ENCODE results near the gene MAPKAP1. TPM values are rescaled to one million over a fixed set of nuclear protein-coding genes. Genes with fewer than 3 reads are reported as not detected.

MAPKAP1 gene
- total RNA-seq, 2 donors from 2014 or later = 73.4 to 81.5 TPM

DNA sequence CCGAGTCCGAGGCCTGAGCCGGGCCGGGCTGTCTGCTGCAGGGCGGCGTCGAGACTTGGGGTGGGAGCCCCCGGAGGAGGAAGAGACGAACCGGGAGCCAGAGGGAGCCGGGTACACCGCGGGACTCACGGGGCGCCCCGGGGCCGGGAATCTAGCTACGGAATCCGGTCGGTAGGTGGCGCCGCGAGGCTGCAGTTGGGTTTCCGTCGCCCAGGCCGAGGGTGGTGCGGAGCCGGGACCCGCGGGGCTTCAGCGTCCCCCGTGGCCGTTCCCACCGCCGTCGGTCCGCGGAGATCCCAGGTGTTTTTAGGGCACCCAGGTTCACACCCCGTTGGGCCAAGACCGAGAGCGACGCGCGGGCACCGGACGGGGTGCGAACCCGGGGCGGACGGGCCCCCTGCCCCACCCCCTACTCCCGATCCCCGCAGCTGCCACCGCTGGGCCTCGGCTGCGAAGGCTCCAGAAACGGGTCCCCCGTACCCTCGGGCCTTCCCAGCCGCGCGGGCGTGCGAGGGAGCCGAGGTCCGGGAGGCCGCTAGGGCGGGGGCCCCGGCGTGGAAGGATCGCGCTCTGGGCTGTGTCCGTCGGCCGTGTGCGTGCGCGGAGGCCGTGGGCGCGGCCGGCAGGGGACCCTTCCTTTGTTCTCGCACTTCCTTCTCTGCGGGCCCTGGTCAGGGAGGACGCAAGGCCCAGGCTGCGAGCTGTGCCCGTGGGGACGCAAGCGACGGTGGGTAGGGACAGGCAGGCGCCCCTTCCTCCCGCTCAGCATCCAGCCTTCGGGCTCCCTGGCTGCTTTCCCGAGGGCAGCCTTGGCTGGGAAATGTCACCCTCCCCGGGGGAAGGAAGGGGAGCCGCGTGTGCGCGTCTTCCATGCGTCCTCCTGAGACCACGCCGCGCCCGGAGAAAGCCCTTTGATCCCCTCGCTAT is 298.8 kb downstream of the MAPKAP1 start:
- Histone ChIP-seq H3K4me3 (peak overlapping the region; percentile 75), H3K36me3 (no peaks in the 10 kb centered on the region), H3K4me1 (ENCODE audit: control insufficient read depth in 1 of 2, low read depth in 2 of 2) (peaks cover 3 to 7% of the 10 kb centered on the region in 2 donors), H3K27me3 (replicated peaks; ENCODE audit: insufficient read depth) (no peaks in the 10 kb centered on the region), H3K27ac (no peak overlapping the region), H3K9me3 (no peaks in the 10 kb centered on the region)
- no peak for ATAC-seq (ENCODE audit: insufficient number of reproducible peaks, low FRiP score, low read depth)
- no peak for DNase-seq (ENCODE audit: low spot score)
- TF ChIP-seq, protein P1, sequence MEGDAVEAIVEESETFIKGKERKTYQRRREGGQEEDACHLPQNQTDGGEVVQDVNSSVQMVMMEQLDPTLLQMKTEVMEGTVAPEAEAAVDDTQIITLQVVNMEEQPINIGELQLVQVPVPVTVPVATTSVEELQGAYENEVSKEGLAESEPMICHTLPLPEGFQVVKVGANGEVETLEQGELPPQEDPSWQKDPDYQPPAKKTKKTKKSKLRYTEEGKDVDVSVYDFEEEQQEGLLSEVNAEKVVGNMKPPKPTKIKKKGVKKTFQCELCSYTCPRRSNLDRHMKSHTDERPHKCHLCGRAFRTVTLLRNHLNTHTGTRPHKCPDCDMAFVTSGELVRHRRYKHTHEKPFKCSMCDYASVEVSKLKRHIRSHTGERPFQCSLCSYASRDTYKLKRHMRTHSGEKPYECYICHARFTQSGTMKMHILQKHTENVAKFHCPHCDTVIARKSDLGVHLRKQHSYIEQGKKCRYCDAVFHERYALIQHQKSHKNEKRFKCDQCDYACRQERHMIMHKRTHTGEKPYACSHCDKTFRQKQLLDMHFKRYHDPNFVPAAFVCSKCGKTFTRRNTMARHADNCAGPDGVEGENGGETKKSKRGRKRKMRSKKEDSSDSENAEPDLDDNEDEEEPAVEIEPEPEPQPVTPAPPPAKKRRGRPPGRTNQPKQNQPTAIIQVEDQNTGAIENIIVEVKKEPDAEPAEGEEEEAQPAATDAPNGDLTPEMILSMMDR (IDR thresholded peaks at IDR 0.05) = peak; percentile 89

- TF ChIP-seq, protein P1 (IDR thresholded peaks at IDR 0.05) = no peak
- ATAC-seq (ENCODE audit: insufficient number of reproducible peaks, low FRiP score, low read depth) = no peak
- Histone ChIP-seq H3K9me3 (no peaks in the 10 kb centered on the region), H3K36me3 (no peaks in the 10 kb centered on the region), H3K27me3 (replicated peaks; ENCODE audit: insufficient read depth) (no peaks in the 10 kb centered on the region), H3K4me3 (peak overlapping the region; percentile 75), H3K27ac (no peak overlapping the region), H3K4me1 (ENCODE audit: control insufficient read depth in 1 of 2, low read depth in 2 of 2) (peaks cover 3 to 7% of the 10 kb centered on the region in 2 donors)
- DNase-seq (ENCODE audit: low spot score) = no peak
These were observed 299.5 kb downstream of the MAPKAP1 start for GRCh38 chr9:125407432-125407973.

DNA sequence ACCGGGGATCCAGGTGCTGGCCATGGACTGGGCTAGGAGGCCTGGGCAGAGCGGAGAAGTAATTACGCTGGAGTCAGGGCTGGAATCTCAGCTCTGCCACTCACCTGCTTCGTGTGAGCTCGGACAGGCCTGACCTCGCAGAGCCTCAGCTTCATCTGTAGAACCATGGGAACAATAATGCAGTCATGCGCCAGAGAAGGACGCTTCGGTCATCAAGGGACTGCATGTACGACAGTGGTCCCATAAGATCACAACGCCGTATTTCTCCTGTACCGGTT is 300.3 kb downstream of the MAPKAP1 start:
- Histone ChIP-seq H3K27ac (no peak overlapping the region), H3K4me1 (ENCODE audit: control insufficient read depth in 1 of 2, low read depth in 2 of 2) (peaks cover 3 to 7% of the 10 kb centered on the region in 2 donors), H3K36me3 (no peaks in the 10 kb centered on the region), H3K9me3 (no peaks in the 10 kb centered on the region), H3K27me3 (replicated peaks; ENCODE audit: insufficient read depth) (no peaks in the 10 kb centered on the region), H3K4me3 (no peak overlapping the region)
- ATAC-seq (ENCODE audit: insufficient number of reproducible peaks, low FRiP score, low read depth) (no peak), DNase-seq (ENCODE audit: low spot score) (no peak)
- TF ChIP-seq, protein P1 (IDR thresholded peaks at IDR 0.05) = no peak

DNA sequence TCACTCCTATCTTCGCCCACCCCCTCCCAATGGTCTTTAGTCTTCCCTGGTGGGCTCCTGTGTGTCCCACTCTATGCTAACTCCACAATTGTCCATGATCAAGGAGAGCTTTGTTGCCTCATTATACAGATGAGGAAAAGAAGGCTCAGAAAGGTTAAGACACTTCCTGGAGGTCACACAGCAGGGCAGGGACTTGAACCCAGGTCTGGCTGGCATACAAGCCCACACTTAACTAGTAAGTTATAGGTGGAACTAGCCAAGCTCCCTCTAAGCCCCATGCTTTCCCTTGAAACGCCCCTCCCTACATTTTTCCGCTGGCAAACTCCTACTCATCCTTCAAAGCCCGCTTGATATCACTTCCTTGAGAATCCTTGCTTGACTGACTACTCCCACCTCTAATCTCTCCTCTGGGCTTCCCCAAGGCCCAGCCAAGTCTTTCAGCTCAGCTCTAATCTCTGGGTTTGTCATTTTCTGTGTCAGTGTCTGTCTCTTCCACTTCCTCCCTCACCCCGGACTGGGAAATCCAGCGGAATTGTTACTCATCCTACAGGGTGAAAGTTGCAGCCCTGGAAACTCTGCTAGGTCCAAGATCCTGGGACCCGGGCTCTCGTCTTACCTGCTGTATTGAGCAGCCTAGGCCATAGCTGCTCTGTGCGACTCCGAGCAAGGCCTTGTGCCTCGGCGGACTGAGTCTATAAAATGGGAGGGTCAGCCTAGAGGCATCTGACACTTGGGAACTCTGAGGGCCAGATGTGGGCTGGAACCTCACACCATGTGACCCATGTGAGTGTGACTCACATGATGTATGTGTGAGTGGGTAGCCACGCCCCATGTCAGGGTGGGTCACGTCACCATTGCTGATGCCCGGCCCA is 300.8 kb downstream of the MAPKAP1 start:
- TF ChIP-seq, protein P1 (IDR thresholded peaks at IDR 0.05) = no peak
- Histone ChIP-seq H3K27me3 (replicated peaks; ENCODE audit: insufficient read depth) (no peaks in the 10 kb centered on the region), H3K9me3 (no peaks in the 10 kb centered on the region), H3K36me3 (no peaks in the 10 kb centered on the region), H3K4me3 (no peak overlapping the region), H3K4me1 (ENCODE audit: control insufficient read depth in 1 of 2, low read depth in 2 of 2) (peaks cover 3 to 7% of the 10 kb centered on the region in 2 donors), H3K27ac (no peak overlapping the region)
- ATAC-seq (ENCODE audit: insufficient number of reproducible peaks, low FRiP score, low read depth) = no peak
- DNase-seq (ENCODE audit: low spot score) = no peak

- H3K9me3 ChIP-seq = no peaks in the 10 kb centered on the region
- DNase-seq (ENCODE audit: low spot score) (no peak), ATAC-seq (ENCODE audit: insufficient number of reproducible peaks, low FRiP score, low read depth) (no peak)
- peaks cover 3 to 7% of the 10 kb centered on the region in 2 donors for H3K4me1 ChIP-seq (ENCODE audit: control insufficient read depth in 1 of 2, low read depth in 2 of 2)
- TF ChIP-seq, protein P1 (IDR thresholded peaks at IDR 0.05) = no peak
- H3K36me3 ChIP-seq = no peaks in the 10 kb centered on the region
- no peak overlapping the region for H3K4me3 ChIP-seq
- H3K27ac ChIP-seq = no peak overlapping the region
- H3K27me3 ChIP-seq (replicated peaks; ENCODE audit: insufficient read depth) = no peaks in the 10 kb centered on the region
These were observed 302.3 kb downstream of the MAPKAP1 start for GRCh38 chr9:125404733-125405132.

Measured in thoracic aorta (tissue), 2 donors.